Measurements from ENCODE around the gene CD163.
A peak's percentile ranks its signal among the peaks of the same experiment; 100 is the strongest.
"Not testable (repeated sequence)": the region's sequence is repeated elsewhere in the genome, so short reads cannot be mapped to it uniquely, and the experiment has no call there.

The CD163 gene

GRCh38 chr12:7503686-7504415 lies at the start of gene CD163:
TSS of gene CD163 (minus strand) at chr12:7503777. CDS start at chr12:7503690, 87 bp downstream.
- no peak for DNase-seq

GRCh38 chr12:7542813-7543212 lies 39.2 kb upstream of the CD163 start:
- DNase-seq = no peak

DNA sequence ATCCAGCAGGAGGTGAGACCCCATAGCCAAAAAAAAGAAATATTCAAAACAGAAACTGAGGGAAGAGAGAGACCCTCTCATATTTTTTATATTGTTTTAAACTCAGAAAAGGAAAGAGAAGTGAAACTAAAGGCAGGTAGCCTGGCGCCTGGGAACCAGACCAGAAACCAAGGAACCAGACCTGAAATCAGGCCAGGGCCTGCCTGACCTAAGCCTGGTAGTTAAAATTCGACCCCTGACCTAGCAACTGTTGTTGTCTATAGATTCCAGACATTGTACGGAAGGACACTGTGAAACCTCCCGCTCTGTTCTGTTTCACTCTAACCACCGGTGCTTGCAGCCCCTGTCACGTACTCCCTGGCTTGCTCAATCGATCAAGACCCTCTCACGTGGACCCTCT lies 38.5 kb upstream of the CD163 start:
- DNase-seq = no peak

GRCh38 chr12:7514416-7514815 lies 10.8 kb upstream of the CD163 start:
- no peak for DNase-seq

GRCh38 chr12:7512553-7512952 lies 9.0 kb upstream of the CD163 start:
- DNase-seq = no peak

DNA sequence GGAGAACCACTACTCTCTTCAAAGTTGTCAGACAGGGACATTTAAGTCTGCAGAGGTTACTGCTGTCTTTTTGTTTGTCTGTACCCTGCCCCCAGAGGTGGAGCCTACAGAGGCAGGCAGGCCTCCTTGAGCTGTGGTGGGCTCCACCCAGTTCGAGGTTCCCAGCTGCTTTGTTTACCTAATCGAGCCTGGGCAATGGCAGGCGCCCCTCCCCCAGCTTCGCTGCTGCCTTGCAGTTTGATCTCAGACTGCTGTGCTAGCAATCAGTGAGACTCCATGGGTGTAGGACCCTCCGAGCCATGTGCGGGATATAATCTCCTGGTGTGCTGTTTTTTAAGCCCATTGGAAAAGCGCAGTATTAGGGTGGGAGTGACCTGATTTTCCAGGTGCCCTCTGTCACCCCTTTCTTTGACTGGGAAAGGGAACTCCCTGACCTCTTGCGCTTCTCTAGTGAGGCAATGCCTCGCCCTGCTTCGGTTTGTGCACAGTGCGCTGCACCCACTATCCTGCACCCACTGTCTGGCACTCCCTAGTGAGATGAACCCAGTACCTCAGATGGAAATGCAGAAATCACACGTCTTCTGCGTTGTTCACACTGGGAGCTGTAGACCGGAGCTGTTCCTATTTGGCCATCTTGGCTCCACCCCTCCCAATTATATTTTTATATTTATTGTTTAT lies 6.4 kb upstream of the CD163 start:
- not testable (repeated sequence) for DNase-seq

GRCh38 chr12:7502612-7503011 lies 965 bp downstream of the CD163 start:
- no peak for DNase-seq

- no peak for DNase-seq
Measured at GRCh38 chr12:7501031-7501588, 2.5 kb downstream of the CD163 start.

- no peak for DNase-seq
Measured at GRCh38 chr12:7499636-7500035, 3.9 kb downstream of the CD163 start.

DNA sequence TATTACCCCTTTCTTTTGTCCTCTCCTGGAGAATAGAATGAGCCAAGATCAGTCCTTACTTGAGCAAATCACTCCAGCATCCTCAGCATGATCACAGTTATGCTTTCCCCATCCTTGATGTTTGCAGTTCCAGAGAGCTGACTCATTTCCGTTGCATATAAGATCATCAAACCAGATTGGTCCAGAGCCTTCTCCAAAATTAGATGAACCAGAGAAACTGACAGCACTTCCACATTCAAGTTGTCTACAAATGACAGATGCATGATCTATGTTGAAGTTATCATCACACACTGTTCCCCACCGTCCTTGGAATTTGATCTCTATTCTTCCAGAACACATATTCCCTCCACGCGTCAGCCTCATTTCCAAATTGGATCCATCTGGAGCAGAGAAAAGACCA lies 4.8 kb downstream of the CD163 start:
- DNase-seq = no peak

- no peak for DNase-seq
Measured at GRCh38 chr12:7497661-7498060, 5.9 kb downstream of the CD163 start.

DNA sequence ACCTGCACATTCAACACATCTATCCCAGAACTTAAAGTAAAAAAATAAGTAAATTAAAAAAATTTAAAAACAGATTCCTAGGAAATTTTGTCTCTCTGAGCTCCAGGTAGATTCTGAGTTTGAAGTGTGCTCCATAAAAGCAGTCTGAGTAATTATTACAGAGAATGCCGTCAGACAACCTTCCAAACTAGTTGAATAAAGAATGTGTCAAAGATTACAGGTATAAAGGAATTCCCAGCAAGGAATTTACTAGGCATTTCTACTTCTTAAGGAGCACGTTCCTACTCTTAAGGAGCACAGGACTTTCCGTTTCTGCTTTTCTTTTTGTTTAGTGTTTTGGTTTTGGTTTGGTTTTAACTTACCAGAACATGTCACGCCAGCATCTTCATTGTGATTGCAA lies 7.1 kb downstream of the CD163 start:
- no peak for DNase-seq

DNA sequence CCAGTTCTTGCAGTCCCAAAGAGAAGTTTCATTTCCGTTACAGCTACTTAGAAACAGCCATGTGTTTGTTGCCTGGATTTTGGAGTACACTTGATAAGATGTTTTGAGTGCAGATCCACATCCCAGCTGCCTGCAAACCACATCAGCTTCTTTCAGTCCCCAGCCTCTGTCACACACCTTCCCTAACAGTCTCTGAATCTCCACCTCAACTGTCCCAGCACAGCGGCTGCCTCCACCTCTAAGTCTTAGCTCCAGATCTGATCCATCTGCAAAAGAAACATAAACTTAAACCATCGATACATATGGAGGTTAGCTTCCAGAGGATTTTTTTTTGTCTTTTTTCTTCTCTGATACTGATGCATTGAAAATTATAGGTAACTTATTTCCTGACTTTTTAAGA lies 8.4 kb downstream of the CD163 start:
- no peak for DNase-seq

DNA sequence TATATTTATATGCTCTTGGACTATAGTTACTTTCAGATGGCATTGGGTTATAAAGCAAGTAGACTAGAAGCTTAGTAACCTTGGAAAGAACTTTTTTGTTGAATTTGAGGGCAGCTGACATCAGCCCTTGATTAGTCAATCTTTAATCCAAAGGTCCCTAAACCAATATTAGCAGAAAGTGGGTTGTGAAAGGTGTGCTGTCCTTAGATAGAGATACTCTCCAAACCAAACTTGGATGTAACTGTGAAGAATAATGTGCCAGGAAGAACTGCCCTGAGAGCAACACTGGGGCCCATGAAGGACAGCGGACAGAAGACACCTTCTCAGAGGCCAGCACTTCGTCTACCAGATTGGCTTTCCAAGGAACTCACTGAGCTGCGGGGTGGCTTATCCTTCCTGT lies 10.6 kb downstream of the CD163 start:
- no peak for DNase-seq

- no peak for DNase-seq
Measured at GRCh38 chr12:7486512-7486911, 17.1 kb downstream of the CD163 start.

GRCh38 chr12:7485095-7485494 lies 18.5 kb downstream of the CD163 start:
- DNase-seq = no peak

DNA sequence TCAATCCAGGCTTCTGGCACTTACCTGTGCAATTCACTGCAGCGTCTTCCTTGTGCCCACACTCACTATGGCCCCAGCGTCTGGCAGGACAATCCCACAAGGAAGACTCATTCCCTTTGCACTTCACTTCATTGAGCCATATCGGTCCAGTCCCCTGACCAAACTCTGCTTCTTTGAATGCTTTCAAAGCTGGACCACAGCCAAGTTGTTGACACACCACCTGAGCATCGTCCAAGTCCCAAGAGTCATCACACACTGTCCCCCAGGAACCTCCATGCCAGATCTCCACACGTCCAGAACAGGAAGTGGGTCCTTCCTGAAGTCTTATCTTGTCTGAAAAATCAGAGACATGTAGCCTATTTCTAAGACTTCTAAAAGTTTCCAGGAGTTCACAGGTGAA lies 20.2 kb downstream of the CD163 start:
- no peak for DNase-seq

GRCh38 chr12:7479771-7480170 lies 23.8 kb downstream of the CD163 start:
- DNase-seq = no peak

- DNase-seq = no peak
Measured at GRCh38 chr12:7472060-7472459, 31.5 kb downstream of the CD163 start.

- peak; percentile 68 for DNase-seq
Measured at GRCh38 chr12:7460375-7461259, 43.0 kb downstream of the CD163 start.

- no peak for DNase-seq
Measured at GRCh38 chr12:7459973-7460372, 43.6 kb downstream of the CD163 start.

GRCh38 chr12:7451756-7452155 lies 51.8 kb downstream of the CD163 start:
- no peak for DNase-seq

- no peak for DNase-seq
Measured at GRCh38 chr12:7450667-7451066, 52.9 kb downstream of the CD163 start.

Measured in stimulated activated CD8-positive, alpha-beta memory T cell treated with anti-CD3 and anti-CD28 coated beads, Interleukin-4, amount 100 ng/mL, for 48 hours (primary cell).